ENCODE measurements around the gene NTM. TPM values are rescaled to one million over a fixed set of nuclear protein-coding genes. Genes with fewer than 3 reads are reported as not detected.

Gene NTM
- total and polyA plus RNA-seq, 9 donors = 8.5 to 37.1 (median 22.6) TPM

DNA sequence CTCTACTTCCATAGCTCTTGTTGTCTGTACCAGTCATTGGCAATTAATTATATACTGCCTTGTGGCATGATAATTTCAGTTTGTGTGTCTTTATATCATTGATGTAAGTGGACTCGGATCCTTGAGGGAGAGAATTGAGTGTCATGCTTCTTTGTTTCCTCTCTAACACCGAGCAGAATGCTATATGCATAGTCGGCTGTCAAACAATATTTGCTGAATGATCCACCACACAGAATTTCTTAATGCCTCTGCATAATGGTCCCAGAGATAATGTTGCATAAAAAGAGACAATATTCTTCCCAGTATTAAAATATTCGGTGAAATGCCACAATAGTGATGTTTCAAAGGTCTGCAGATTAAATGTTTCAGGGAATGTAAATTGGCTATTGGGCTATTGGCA, 664.8 kb downstream of the NTM start:
- H3K27me3 ChIP-seq (ENCODE audit: control insufficient read depth, insufficient read depth, low read length) = peaks cover 2% of the 10 kb centered on the region
- peaks cover 3% of the 10 kb centered on the region for H3K4me1 ChIP-seq (ENCODE audit: control insufficient read depth, insufficient read depth, low read length)
- H3K27ac ChIP-seq (ENCODE audit: low read length) = no peak overlapping the region
- H3K4me3 ChIP-seq (ENCODE audit: low read length) = no peak overlapping the region
- no peaks in the 10 kb centered on the region for H3K9me3 ChIP-seq (replicated peaks; ENCODE audit: control insufficient read depth, low read depth, low read length)
- WGBS (ENCODE audit: insufficient coverage) = no CpG with 5 or more reads among the region's 4 CpGs
- no peaks in the 10 kb centered on the region for H3K36me3 ChIP-seq (ENCODE audit: control insufficient read depth, insufficient read depth, low read length)
- no peak for DNase-seq

DNA sequence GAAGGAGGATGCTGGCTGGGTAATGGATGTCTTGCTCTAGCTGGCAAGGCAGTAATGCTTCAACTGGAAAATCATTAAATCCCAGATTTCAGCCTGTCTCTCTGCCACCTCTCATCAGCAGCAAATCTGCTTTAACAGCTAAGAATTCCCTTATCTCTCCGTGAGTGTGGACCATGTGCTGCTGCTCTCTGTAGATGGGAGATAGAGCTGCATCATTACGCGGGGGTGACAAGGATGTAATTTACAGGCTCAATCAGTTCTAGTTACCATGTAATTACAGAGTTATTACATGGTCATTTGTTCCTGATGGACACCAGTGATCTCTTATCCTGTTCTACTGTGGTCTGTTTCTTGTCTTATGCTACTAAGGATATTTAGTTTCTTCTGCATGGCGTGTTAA, 665.4 kb downstream of the NTM start:
- H3K27me3 ChIP-seq (ENCODE audit: control insufficient read depth, insufficient read depth, low read length) = peaks cover 2% of the 10 kb centered on the region
- peaks cover 3% of the 10 kb centered on the region for H3K4me1 ChIP-seq (ENCODE audit: control insufficient read depth, insufficient read depth, low read length)
- no peaks in the 10 kb centered on the region for H3K36me3 ChIP-seq (ENCODE audit: control insufficient read depth, insufficient read depth, low read length)
- no peaks in the 10 kb centered on the region for H3K9me3 ChIP-seq (replicated peaks; ENCODE audit: control insufficient read depth, low read depth, low read length)
- H3K27ac ChIP-seq (ENCODE audit: low read length) = no peak overlapping the region
- no CpG with 5 or more reads among the region's 4 CpGs for WGBS (ENCODE audit: insufficient coverage)
- H3K4me3 ChIP-seq (ENCODE audit: low read length) = no peak overlapping the region
- DNase-seq = no peak

DNA sequence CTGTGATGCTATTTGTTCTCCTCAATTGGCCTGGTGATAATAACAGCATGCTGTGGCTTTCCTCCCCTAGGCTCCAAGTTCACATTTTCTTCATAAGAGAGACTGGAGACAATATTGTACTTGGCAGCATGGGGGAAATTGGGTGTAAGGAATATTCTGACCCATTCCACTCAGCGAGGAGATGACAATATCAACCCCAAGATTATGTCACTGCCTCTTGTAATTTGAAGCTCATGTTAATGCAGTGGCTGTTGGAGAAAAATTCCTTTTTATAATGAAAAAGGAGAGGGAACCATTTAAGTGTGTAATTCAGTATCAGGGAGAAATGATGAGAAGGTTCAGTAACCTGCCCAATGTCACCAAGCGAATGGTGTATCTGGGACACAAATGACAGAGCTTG, 665.8 kb downstream of the NTM start:
- Histone ChIP-seq H3K27ac (ENCODE audit: low read length) (no peak overlapping the region), H3K9me3 (replicated peaks; ENCODE audit: control insufficient read depth, low read depth, low read length) (no peaks in the 10 kb centered on the region), H3K36me3 (ENCODE audit: control insufficient read depth, insufficient read depth, low read length) (no peaks in the 10 kb centered on the region), H3K27me3 (ENCODE audit: control insufficient read depth, insufficient read depth, low read length) (peaks cover 2% of the 10 kb centered on the region), H3K4me3 (ENCODE audit: low read length) (no peak overlapping the region), H3K4me1 (ENCODE audit: control insufficient read depth, insufficient read depth, low read length) (peaks cover 3% of the 10 kb centered on the region)
- no peak for DNase-seq
- no CpG with 5 or more reads among the region's 2 CpGs for WGBS (ENCODE audit: insufficient coverage)

DNA sequence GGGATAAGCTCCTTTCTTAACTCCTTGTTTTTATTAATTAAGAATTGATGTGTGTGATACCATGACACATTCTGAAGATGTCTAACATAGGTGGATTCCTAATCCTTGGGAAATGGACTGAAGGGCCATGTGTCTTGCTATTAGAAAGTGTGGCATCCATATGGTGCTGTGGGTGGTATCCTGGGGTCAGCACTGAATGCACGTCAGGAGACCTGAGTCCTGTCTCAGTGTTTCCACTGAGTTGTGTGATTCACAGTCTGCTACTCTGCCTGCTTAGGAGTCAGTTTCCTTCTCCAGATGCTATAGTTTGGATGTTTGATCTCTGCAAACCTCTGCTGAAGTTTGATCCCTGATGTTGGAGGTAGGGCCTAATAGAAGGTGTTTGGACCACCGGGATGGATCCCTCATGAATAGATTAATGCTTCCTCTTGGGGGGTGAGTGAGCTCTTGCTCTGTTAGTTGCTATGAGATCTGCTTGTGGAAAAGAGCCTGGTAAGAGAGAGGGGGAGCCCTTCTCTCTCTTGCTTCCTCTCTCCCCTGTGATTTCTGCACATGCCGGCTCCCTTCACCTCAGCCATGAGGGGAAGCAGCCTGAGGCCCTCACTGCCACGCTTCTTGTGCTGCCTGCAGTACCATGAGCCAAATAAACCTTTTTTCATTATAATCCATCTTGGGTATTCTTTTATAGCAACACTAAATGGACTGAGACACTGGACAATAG, 666.5 kb downstream of the NTM start:
- no peak for DNase-seq
- Histone ChIP-seq H3K27me3 (ENCODE audit: control insufficient read depth, insufficient read depth, low read length) (peaks cover 2% of the 10 kb centered on the region), H3K9me3 (replicated peaks; ENCODE audit: control insufficient read depth, low read depth, low read length) (no peaks in the 10 kb centered on the region), H3K4me1 (ENCODE audit: control insufficient read depth, insufficient read depth, low read length) (peaks cover 3% of the 10 kb centered on the region), H3K36me3 (ENCODE audit: control insufficient read depth, insufficient read depth, low read length) (no peaks in the 10 kb centered on the region), H3K4me3 (ENCODE audit: low read length) (no peak overlapping the region), H3K27ac (ENCODE audit: low read length) (no peak overlapping the region)
- 44% methylated on average over 2 of the region's 4 CpGs for WGBS (ENCODE audit: insufficient coverage)

DNA sequence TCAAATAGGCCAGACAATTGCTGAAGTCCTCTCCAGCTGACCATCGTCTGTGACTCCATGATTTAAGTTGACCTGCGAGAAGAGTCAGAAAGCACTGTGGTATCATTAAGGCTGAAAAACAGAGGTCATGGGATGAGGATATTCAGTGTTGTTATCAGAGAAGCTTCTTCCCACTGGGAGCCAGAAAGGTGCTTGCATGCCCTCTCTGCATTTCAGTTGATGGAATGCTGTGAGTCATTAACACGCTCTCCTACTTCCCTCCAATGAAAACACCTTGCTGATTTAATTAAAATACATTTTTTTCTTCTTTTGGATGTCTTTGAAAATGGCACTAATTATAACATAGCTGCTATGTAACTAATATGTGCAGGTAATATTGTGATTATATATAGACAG, 667.0 kb downstream of the NTM start:
- Histone ChIP-seq H3K27me3 (ENCODE audit: control insufficient read depth, insufficient read depth, low read length) (peaks cover 2% of the 10 kb centered on the region), H3K4me3 (ENCODE audit: low read length) (no peak overlapping the region), H3K4me1 (ENCODE audit: control insufficient read depth, insufficient read depth, low read length) (peaks cover 3% of the 10 kb centered on the region), H3K36me3 (ENCODE audit: control insufficient read depth, insufficient read depth, low read length) (no peaks in the 10 kb centered on the region), H3K9me3 (replicated peaks; ENCODE audit: control insufficient read depth, low read depth, low read length) (no peaks in the 10 kb centered on the region), H3K27ac (ENCODE audit: low read length) (no peak overlapping the region)
- WGBS (ENCODE audit: insufficient coverage) = 100% methylated on average over 1 of the region's 3 CpGs
- DNase-seq = no peak

DNA sequence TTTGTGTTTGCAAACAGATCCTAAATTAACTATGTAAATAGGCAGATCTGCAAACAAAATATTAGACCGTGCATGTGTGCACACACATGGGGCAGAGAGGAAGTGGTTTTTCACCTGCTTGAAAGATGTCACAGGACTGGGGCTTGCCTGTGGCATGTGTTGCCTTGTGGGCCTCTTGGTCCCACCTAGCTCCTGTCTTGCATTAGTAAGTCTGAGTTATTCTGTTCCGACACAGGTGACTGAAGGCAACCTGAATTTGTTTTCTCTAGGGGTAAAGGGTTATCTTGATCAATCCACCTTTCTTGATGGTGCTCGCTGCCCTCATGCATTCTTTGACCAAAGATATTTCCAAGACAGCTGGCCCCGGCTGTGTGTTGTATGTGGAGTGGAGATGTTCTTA, 667.5 kb downstream of the NTM start:
- H3K9me3 ChIP-seq (replicated peaks; ENCODE audit: control insufficient read depth, low read depth, low read length) = no peaks in the 10 kb centered on the region
- no peaks in the 10 kb centered on the region for H3K36me3 ChIP-seq (ENCODE audit: control insufficient read depth, insufficient read depth, low read length)
- peaks cover 3% of the 10 kb centered on the region for H3K4me1 ChIP-seq (ENCODE audit: control insufficient read depth, insufficient read depth, low read length)
- 63% methylated on average over 1 of the region's 4 CpGs for WGBS (ENCODE audit: insufficient coverage)
- peaks cover 2% of the 10 kb centered on the region for H3K27me3 ChIP-seq (ENCODE audit: control insufficient read depth, insufficient read depth, low read length)
- H3K27ac ChIP-seq (ENCODE audit: low read length) = no peak overlapping the region
- DNase-seq = no peak
- H3K4me3 ChIP-seq (ENCODE audit: low read length) = no peak overlapping the region

DNA sequence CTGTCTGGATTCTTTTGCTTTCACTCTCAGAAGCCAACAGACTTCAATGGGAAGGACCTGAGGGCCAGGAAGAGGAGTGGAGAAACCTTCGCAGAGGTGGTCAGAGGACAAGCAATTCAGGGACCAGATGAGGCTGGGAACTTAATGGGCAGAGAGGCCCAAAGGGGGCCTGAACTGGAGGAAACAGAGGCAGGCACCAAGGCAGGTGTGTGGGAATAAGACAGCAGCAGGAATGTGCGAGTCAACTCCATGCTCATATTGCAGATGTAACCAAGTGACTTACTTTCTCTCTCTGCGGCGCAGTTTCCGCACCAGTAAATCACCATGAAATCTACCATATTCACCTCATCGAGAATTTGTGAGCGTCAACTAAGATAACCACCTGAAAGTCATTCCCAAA, 669.1 kb downstream of the NTM start:
- Histone ChIP-seq H3K4me1 (ENCODE audit: control insufficient read depth, insufficient read depth, low read length) (peaks cover 3% of the 10 kb centered on the region), H3K9me3 (replicated peaks; ENCODE audit: control insufficient read depth, low read depth, low read length) (no peaks in the 10 kb centered on the region), H3K27me3 (ENCODE audit: control insufficient read depth, insufficient read depth, low read length) (peaks cover 2% of the 10 kb centered on the region), H3K27ac (ENCODE audit: low read length) (no peak overlapping the region), H3K4me3 (ENCODE audit: low read length) (no peak overlapping the region), H3K36me3 (ENCODE audit: control insufficient read depth, insufficient read depth, low read length) (no peaks in the 10 kb centered on the region)
- 79% methylated on average over 7 of the region's 7 CpGs for WGBS (ENCODE audit: insufficient coverage)
- DNase-seq = no peak

DNA sequence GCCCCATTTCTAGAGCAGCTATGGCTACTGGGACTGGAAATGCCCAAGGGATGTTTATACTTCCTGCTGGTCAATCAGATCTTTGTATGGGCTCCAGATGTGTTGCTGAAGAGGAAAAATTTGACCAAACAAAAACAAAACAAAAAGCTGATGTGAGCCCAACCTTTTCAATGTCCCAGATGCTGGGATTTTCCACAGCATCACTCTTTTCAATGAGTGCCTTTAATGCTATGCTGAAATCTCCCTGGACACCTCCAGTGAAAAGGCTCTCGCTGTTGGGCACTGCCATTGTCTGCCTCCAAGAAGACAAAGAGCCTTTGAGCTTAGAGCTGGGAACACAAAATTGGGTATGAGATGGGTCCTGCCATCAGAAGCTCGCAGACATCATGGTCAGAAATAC, 671.9 kb downstream of the NTM start:
- Histone ChIP-seq H3K4me3 (ENCODE audit: low read length) (no peak overlapping the region), H3K4me1 (ENCODE audit: control insufficient read depth, insufficient read depth, low read length) (peaks cover 6% of the 10 kb centered on the region), H3K27ac (ENCODE audit: low read length) (no peak overlapping the region), H3K36me3 (ENCODE audit: control insufficient read depth, insufficient read depth, low read length) (no peaks in the 10 kb centered on the region), H3K9me3 (replicated peaks; ENCODE audit: control insufficient read depth, low read depth, low read length) (no peaks in the 10 kb centered on the region), H3K27me3 (ENCODE audit: control insufficient read depth, insufficient read depth, low read length) (no peaks in the 10 kb centered on the region)
- WGBS (ENCODE audit: insufficient coverage) = no CpG with 5 or more reads among the region's 2 CpGs
- peak; percentile 43 for DNase-seq

DNA sequence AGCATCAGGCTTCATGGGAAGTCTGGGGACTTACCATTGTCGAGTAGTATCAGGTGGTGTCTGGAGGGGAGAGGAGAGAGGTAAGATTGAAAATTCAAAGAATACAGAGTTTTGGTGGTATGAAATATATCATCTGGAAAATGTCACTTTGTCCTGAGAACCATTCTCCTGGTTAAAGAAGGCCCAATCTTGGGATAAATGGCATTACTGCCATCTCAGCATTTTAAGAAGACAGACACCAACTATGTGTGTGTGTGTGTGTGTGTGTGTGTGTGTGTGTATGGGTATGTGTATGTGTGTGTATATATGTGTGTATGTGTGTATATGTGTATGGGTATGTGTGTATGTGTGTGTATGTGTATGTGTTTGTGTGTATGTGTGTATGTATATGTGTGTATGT, 673.3 kb downstream of the NTM start:
- Histone ChIP-seq H3K36me3 (ENCODE audit: control insufficient read depth, insufficient read depth, low read length) (no peaks in the 10 kb centered on the region), H3K9me3 (replicated peaks; ENCODE audit: control insufficient read depth, low read depth, low read length) (no peaks in the 10 kb centered on the region), H3K27me3 (ENCODE audit: control insufficient read depth, insufficient read depth, low read length) (no peaks in the 10 kb centered on the region), H3K4me3 (ENCODE audit: low read length) (no peak overlapping the region), H3K4me1 (ENCODE audit: control insufficient read depth, insufficient read depth, low read length) (peaks cover 12% of the 10 kb centered on the region), H3K27ac (ENCODE audit: low read length) (no peak overlapping the region)
- WGBS (ENCODE audit: insufficient coverage) = no CpG with 5 or more reads among the region's 1 CpG
- DNase-seq = no peak

DNA sequence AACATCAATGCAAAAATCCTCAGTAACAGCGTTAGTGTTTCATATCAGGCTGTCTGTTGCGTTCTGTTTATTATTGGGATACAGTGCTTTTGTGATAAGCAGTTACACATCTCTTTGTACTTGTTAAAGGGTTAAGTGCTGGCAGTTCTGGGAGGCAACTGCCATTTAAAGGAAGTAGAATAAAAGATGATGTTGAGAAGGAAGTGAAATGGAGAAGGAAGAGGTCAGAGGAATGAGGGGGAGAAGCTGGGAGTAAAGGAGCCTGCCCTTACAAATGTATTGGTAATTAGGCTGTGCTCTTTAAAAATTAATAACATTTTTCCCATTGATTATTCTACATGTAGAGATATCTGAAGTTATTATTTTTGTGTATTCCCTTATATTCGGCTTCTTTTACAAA, 674.7 kb downstream of the NTM start:
- Histone ChIP-seq H3K4me1 (ENCODE audit: control insufficient read depth, insufficient read depth, low read length) (peaks cover 15% of the 10 kb centered on the region), H3K27ac (ENCODE audit: low read length) (no peak overlapping the region), H3K4me3 (ENCODE audit: low read length) (no peak overlapping the region), H3K9me3 (replicated peaks; ENCODE audit: control insufficient read depth, low read depth, low read length) (no peaks in the 10 kb centered on the region), H3K36me3 (ENCODE audit: control insufficient read depth, insufficient read depth, low read length) (no peaks in the 10 kb centered on the region), H3K27me3 (ENCODE audit: control insufficient read depth, insufficient read depth, low read length) (no peaks in the 10 kb centered on the region)
- WGBS (ENCODE audit: insufficient coverage) = no CpG with 5 or more reads among the region's 3 CpGs
- DNase-seq = no peak

Data from muscle of leg (tissue), 11 donors.